ENCODE data around the gene TUBB4B.

DNA sequence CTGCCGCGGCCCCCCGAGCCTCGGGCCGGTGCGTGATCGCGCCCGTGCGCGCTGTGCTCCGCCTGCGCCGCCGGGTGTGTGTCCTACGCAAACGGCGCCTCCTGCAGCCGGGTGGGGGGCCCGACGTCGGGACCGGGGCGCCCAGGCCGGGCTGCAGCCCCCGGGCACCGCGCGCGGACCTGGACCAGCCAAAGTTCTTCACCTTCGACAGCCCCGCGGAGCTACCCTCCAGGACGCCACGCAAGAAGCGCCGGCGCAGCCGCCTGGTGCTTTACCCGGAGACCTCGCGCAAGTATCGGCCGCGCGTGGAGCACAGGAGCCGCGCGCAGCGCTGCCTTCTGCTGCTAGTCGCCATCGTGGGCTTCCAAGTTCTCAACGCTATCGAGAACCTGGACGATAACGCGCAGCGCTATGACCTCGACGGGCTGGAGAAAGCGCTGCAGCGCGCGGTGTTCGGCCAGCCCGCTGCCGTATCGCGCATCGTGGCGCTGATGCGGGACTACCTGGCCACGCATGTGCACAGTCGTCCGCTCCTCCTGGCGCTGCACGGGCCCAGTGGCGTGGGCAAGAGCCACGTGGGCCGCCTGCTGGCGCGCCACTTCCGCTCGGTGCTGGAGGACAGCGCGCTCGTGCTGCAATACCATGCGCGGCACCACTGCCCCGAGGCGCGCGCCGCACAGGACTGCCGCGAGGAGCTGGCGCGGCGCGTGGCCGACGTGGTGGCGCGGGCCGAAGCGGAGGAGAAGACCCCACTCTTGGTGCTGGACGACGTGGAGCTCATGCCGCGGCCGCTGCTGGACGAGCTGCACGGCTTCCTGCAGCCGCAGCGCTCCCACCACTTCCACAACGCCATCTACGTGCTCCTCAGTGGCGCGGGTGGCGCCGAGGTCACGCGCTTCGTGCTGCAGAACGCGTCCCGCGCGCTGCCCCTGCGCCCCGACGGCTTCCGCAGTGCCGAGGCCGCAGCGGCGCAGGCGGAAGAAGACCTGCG, 37.9 kb downstream of the TUBB4B start:
- TF ChIP-seq EZH2 (IDR thresholded peaks at IDR 0.05; ENCODE audit: insufficient read depth, poor library complexity, severe bottlenecking) (no peak), EZH2phosphoT487 (IDR thresholded peaks at IDR 0.05; ENCODE audit: insufficient read depth, low read depth) (no peak)
